ENCODE measurements around the gene TRPM8. TPM values are rescaled to one million over a fixed set of nuclear protein-coding genes. Genes with fewer than 3 reads are reported as not detected.
A peak's percentile ranks its signal among the peaks of the same experiment; 100 is the strongest.

TRPM8 gene
- total and polyA plus RNA-seq, 2 of the 8 experiments (the other 6 are each of a cell fraction or from before 2014, with no cell fraction given) = 0.18 to 0.54 TPM

DNA sequence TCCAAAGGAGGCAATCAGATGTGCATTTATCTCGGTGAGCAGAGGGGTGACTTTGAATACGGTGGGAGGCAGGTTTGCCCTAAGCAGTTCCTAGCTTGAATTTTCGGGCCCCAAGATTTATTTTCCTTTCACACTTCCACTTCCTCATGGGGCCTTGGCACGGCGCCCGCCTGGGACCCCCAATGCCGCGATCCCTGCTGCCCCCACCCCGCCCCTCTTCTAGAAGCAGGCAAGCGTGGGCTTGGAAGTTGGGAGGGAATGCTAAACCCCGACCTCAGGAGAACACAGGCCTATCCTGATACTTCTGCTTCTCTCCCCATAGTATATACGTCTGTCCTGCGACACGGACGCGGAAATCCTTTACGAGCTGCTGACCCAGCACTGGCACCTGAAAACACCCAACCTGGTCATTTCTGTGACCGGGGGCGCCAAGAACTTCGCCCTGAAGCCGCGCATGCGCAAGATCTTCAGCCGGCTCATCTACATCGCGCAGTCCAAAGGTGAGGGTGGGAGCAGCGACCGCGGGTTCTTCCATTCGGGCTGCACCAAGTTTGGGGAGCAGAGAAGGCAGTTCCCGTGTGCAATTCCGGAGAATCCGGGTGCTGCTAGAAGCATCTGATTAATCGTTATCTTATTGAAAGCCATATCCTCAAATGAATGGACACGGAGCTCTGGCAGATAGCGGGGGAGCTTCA lies 21.6 kb downstream of the TRPM8 start:
- no peak overlapping the region for H3K27ac ChIP-seq (ENCODE audit: low read depth, low read length)
- ChIA-PET CTCF (ENCODE audit: partially characterized antibody) (no interaction called here), POLR2A (ENCODE audit: partially characterized antibody) (no interaction called here)
- H3K4me3 ChIP-seq (ENCODE audit: extremely low read depth in 1 of 4, insufficient read depth in 2 of 4, low read depth in 3 of 4, low read length in 4 of 4) = no peak overlapping the region
- no peak overlapping the region for H3K4me2 ChIP-seq (ENCODE audit: insufficient read depth in 1 of 2, low read depth in 2 of 2, low read length in 2 of 2)
- H2AK5ac ChIP-seq (ENCODE audit: low read depth, low read length) = no peak overlapping the region
- DNase-seq (ENCODE audit: low read depth in 1 of 2, low spot score in 2 of 2) (no peak), FAIRE-seq (no peak)
- no peak overlapping the region for H2BK20ac ChIP-seq (ENCODE audit: low read length)
- WGBS, 2 experiments (ENCODE audit: extremely low coverage in 1 of 2, insufficient coverage in 1 of 2, insufficient read length in 1 of 2, insufficient replicate concordance in 2 of 2, low coverage in 1 of 2, low lambda C conversion rate in 2 of 2, missing lambda C conversion rate in 1 of 2) = 94% methylated on average over 36 of the region's 36 CpGs; no CpG with 5 or more reads in 1 of the 2 experiments
- no peak overlapping the region for H2BK5ac ChIP-seq (ENCODE audit: low read depth, low read length)
- no peak overlapping the region for H2AFZ ChIP-seq (ENCODE audit: low read length)
- no peaks in the 10 kb centered on the region for H3K79me2 ChIP-seq (ENCODE audit: control insufficient read depth in 1 of 2, insufficient read depth in 2 of 2, low read length in 2 of 2)
- H3K23ac ChIP-seq (ENCODE audit: insufficient read length) = no peak overlapping the region
- H3K36me3 ChIP-seq (ENCODE audit: control insufficient read depth in 2 of 4, insufficient read depth in 4 of 4, low read length in 3 of 4) = no peaks in the 10 kb centered on the region
- no peak overlapping the region for H3K56ac ChIP-seq (replicated peaks; ENCODE audit: insufficient read length, low read depth, low read length)
- peak overlapping the region; percentile 3 for H4K5ac ChIP-seq (ENCODE audit: insufficient read length, low read depth, low read length)
- H3K18ac ChIP-seq (ENCODE audit: extremely low read depth, low read length) = no peak overlapping the region
- H4K8ac ChIP-seq (ENCODE audit: extremely low read depth, insufficient read depth, low read length) = no peak overlapping the region
- no peak overlapping the region for H3K14ac ChIP-seq (ENCODE audit: insufficient read length)
- no peaks in the 10 kb centered on the region for H4K20me1 ChIP-seq (replicated peaks in 1 of 2; ENCODE audit: control insufficient read depth in 1 of 2, insufficient read depth in 2 of 2, low read length in 2 of 2)
- 0 out of 4 replicates have a peak, but pooled peaks cover 0 to under 1% of the 10 kb centered on the region in 2 experiments for H3K9me3 ChIP-seq (ENCODE audit: insufficient read depth in 2 of 2, low read depth in 1 of 2, low read length in 1 of 2)
- H3K4me1 ChIP-seq (replicated peaks in 1 of 4; ENCODE audit: control insufficient read depth in 3 of 4, insufficient read depth in 4 of 4, low read length in 3 of 4) = no peaks in the 10 kb centered on the region
- H3K23me2 ChIP-seq (ENCODE audit: low read depth, low read length) = no peaks in the 10 kb centered on the region
- no peaks in the 10 kb centered on the region for H3K79me1 ChIP-seq (ENCODE audit: low read depth, low read length)
- no peak overlapping the region for H3K9ac ChIP-seq (replicated peaks in 1 of 4; ENCODE audit: extremely low read depth in 1 of 4, low read depth in 3 of 4, low read length in 3 of 4)
- H2BK15ac ChIP-seq (ENCODE audit: low read length) = no peak overlapping the region
- no peak overlapping the region for H2BK12ac ChIP-seq (ENCODE audit: low read depth, low read length)
- H4K91ac ChIP-seq (replicated peaks; ENCODE audit: insufficient read length, low read length) = no peak overlapping the region
- no peak overlapping the region for H2BK120ac ChIP-seq (replicated peaks; ENCODE audit: low read depth, low read length)
- H3K27me3 ChIP-seq (replicated peaks in 1 of 4; ENCODE audit: control insufficient read depth in 3 of 4, extremely low read depth in 1 of 4, insufficient read depth in 3 of 4, low read length in 3 of 4) = no peaks in the 10 kb centered on the region
- H3K4ac ChIP-seq (replicated peaks; ENCODE audit: insufficient read length, low read depth, low read length) = no peak overlapping the region
- TF ChIP-seq, protein P1, sequence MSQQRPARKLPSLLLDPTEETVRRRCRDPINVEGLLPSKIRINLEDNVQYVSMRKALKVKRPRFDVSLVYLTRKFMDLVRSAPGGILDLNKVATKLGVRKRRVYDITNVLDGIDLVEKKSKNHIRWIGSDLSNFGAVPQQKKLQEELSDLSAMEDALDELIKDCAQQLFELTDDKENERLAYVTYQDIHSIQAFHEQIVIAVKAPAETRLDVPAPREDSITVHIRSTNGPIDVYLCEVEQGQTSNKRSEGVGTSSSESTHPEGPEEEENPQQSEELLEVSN (IDR thresholded peaks at IDR 0.05) = no peak
- TF ChIP-seq CBX5 (IDR thresholded peaks at IDR 0.05; ENCODE audit: low read depth, low read length) = no peak
- no peak for TF ChIP-seq CTBP2 (IDR thresholded peaks at IDR 0.05; ENCODE audit: borderline replicate concordance, insufficient read depth, insufficient read length, low read length)
- no peak for TF ChIP-seq RFX5 (IDR thresholded peaks at IDR 0.05; ENCODE audit: borderline replicate concordance, low read depth, low read length)
- no peak for TF ChIP-seq PHF8 (conservative IDR thresholded peaks at IDR 0.05; ENCODE audit: low read depth, low read length)
- no peak for TF ChIP-seq EP300 (IDR thresholded peaks at IDR 0.05; ENCODE audit: borderline replicate concordance in 1 of 2, low read depth in 2 of 2, low read length in 2 of 2)
- no peak for TF ChIP-seq SP1 (IDR thresholded peaks at IDR 0.05; ENCODE audit: low read depth, low read length)
- no peak for TF ChIP-seq SIX5 (IDR thresholded peaks at IDR 0.05; ENCODE audit: low read depth, low read length)
- no peak for TF ChIP-seq ZNF274 (IDR thresholded peaks at IDR 0.05; ENCODE audit: borderline replicate concordance, extremely low read depth, low read length)
- no peak for TF ChIP-seq EGR1 (IDR thresholded peaks at IDR 0.05; ENCODE audit: borderline replicate concordance, low read depth, low read length)
- no peak for TF ChIP-seq POLR2AphosphoS5 (IDR thresholded peaks at IDR 0.05; ENCODE audit: low read depth, low read length)
- no peak for TF ChIP-seq SP2 (IDR thresholded peaks at IDR 0.05; ENCODE audit: low read length)
- TF ChIP-seq RAD21 (IDR thresholded peaks at IDR 0.05 in 1 of 2, conservative IDR thresholded peaks at IDR 0.05 in 1 of 2; ENCODE audit: low read depth in 2 of 2, low read length in 2 of 2) = no peak
